Activated naive CD8-positive, alpha-beta T cell treated with anti-CD3 and anti-CD28 coated beads, Interleukin-2, amount 50 U/mL, for 24 hours (primary cell): ENCODE results near the gene WARS2.

Experiments
- ATAC-seq: fragments of 150-1000 bp; cut with Tn5 transposase; one replicate; pipeline ENCODE4 v1.10.0; 2021
- DNase-seq: peaks from one replicate; pipeline ENCODE4 v3.0.0; 2021
- H3K27ac Mint-ChIP-seq: one replicate; pipeline ENCODE4 v1.8.0; 2021; ENCODE audit warnings: mild to moderate bottlenecking, mixed read lengths
- H3K27me3 Mint-ChIP-seq: one replicate; pipeline ENCODE4 v1.8.0; 2021; ENCODE audit warnings: mixed read lengths
- H3K36me3 Mint-ChIP-seq: one replicate; pipeline ENCODE4 v1.8.0; 2021; ENCODE audit warnings: low read depth, mixed read lengths
- H3K4me1 Mint-ChIP-seq: one replicate; pipeline ENCODE4 v1.8.0; 2021; ENCODE audit warnings: mixed read lengths
- H3K4me3 Mint-ChIP-seq: one replicate; pipeline ENCODE4 v1.8.0; 2021; ENCODE audit warnings: mild to moderate bottlenecking, moderate library complexity, mixed read lengths
- H3K9me3 Mint-ChIP-seq: one replicate; pipeline ENCODE4 v1.8.0; 2021; ENCODE audit warnings: mixed read lengths

The WARS2 gene

DNA sequence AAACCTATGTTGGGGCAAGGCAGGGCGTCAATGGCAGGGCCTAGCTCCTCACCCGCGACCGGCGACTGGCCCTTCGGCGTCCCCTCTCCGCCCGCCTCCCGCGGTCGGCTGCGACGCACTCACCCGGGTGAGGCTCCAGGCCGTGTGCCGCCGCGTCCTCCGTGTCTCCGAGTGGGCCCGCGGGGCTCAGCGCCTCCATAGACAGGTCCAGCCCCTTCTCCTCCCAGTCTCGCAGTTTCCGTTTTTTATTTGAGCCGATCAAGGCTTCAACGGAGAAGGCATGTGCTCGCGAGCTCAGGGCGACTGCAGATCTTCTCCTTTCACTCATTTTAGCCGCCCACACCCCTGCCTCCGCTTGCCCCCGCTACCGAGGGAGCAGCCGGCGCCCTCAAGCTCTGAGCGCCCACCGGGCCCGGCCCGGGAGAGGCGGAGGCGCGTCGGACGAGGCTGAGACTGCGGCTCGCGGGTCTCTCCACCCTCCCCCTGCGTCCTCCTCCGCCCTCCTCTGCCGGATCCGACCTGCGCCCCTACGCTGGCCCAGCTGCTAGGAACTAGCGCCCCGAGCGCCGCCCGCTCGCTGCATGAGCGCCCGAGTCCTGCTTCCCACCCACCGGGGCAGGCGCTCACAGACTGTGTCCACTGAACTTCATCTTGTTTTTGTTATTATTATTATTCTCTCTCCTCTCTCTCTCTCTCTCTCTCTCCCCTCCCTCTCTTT is 152.8 kb downstream of the WARS2 start:
- Mint-ChIP-seq H3K36me3 (peaks cover 16% of the 10 kb centered on the region), H3K27me3 (peaks cover 95% of the 10 kb centered on the region), H3K9me3 (peaks cover 18% of the 10 kb centered on the region), H3K27ac (no peak overlapping the region), H3K4me1 (peaks cover 25% of the 10 kb centered on the region), H3K4me3 (no peak overlapping the region)
- DNase-seq (no peak), ATAC-seq (no peak)

DNA sequence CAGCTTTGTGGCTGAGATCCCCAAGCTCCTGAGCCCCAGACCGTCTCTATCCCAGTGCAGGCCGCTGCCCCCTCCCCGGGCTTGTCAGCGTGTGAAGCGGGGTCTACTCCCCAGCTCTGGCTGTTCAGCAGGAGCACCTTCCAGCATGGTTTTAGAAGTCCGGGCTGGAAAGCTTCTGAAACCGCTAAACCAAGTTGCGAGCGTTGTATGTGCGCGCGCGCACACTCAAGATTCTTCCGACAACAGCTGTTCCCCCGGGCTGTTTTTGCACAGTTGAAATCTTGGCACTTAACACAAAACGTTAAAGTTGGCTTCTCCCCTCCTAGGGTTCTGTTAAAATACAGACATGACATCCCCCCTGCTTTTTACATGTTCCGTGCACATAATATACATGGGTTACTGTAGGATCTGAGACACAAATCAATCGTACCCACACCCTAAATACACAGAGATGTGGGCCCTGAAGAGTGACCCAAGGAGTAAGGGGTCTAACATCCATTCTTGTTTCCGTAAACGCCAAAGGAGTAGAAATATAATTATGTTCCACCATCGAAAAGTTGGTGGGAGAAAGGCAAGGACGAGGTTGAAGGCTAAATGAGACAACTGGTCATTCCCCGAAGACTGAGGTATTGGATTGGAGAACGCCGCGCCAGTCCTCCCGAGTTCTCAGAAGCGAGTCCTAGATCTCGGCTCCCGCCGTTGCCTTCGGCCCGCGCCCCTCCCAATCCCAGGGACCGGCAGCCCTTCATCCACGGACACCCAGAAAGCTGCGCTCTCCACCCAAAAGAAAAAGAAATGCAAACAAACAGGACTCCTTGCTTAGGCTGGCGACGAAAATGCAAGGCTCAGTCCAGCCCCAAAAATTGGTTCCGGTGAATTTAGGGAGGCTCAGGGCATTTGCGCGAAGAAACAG is 153.6 kb downstream of the WARS2 start:
- DNase-seq: no peak
- peak overlapping the region; percentile 24 for H3K4me3 Mint-ChIP-seq
- peaks cover 94% of the 10 kb centered on the region for H3K27me3 Mint-ChIP-seq
- no peak for ATAC-seq
- H3K36me3 Mint-ChIP-seq: peaks cover 12% of the 10 kb centered on the region
- peaks cover 14% of the 10 kb centered on the region for H3K9me3 Mint-ChIP-seq
- peak overlapping the region; percentile 31 for H3K27ac Mint-ChIP-seq
- peaks cover 25% of the 10 kb centered on the region for H3K4me1 Mint-ChIP-seq

GRCh38 chr1:118985640-118986554 is 154.6 kb downstream of the WARS2 start:
- Mint-ChIP-seq H3K36me3 (peaks cover 12% of the 10 kb centered on the region), H3K27ac (no peak overlapping the region), H3K4me1 (peaks cover 25% of the 10 kb centered on the region), H3K9me3 (peaks cover 18% of the 10 kb centered on the region), H3K27me3 (peaks cover 93% of the 10 kb centered on the region), H3K4me3 (no peak overlapping the region)
- DNase-seq (no peak), ATAC-seq (no peak)

DNA sequence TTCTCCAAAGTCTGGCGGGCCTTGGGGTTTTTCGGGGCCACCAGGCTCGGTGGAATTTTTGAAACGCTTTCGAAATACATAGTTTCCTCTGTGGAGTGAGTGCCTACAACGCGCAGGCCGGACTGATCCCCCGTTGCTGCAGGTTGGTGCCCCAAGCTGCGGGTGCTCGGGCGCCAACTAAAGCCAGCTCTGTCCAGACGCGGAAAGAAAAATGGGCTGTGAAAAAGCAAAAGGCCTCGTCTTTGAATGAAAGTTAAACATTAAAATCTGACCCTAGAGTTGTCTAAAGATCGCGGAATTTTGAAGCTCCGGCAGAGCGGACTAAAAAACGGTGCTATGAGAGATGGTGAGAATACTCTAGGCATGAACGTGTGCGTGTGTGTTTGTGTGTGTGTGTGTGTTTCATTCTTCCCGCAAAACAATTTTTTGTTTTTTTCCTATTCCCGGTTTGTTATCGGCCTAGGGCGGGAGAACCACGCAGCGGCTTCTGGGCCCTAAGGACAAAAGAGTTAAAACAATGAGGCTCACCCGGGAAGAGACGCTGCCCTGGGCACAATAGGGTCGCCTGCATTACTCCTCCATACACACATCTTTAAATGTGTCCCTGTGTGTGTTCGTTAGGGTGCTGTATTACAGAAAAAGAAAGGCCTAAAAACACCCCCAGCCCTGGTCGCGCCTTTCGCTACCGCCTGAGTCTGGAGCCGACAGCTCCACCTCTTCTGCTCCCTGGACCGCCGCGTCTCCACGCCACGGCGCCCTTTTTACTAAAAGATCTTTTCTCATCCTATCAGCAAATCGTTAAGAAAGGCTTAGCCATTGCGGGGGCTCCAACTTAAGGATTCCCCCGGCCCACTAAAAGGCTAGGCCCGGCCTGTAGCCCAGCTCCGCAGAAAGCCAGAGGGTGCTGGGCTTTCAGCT is 155.5 kb downstream of the WARS2 start:
- ATAC-seq (no peak), DNase-seq (no peak)
- Mint-ChIP-seq H3K27me3 (peaks cover 92% of the 10 kb centered on the region), H3K4me3 (peak overlapping the region; percentile 25), H3K36me3 (peaks cover 12% of the 10 kb centered on the region), H3K27ac (no peak overlapping the region), H3K9me3 (peaks cover 22% of the 10 kb centered on the region), H3K4me1 (peaks cover 28% of the 10 kb centered on the region)

DNA sequence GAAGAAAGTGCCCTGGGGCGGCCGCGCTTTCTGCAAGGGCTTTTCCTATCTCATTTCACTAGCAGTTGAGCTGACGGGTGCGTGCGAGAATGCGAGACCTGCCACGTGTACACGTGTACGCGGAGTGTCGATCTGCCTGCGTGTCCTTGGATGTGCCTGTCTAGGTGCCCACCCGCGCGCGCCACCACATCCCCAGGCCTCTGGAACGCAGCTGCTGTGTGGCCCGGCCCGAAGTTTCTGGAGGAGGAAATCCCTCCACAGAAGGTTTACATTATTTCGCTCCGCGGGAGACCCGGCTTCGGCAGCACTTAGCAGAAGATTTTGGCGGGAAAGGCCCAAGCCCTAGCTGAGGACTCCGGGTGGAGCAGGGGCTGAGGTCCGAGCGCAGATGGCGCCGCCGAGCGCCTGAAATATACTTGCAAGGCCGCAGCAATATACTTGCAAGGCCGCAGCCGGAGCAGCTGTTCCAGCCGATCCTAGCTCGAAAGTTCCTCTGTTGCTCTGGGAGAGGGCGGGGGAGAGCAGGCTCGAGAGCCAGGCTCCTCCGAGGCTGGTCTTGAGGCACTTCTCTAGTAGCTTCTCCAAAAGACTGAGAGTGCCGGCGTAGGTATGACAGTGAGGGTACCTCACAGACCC is 156.2 kb downstream of the WARS2 start:
- Mint-ChIP-seq H3K9me3 (peaks cover 24% of the 10 kb centered on the region), H3K4me1 (peaks cover 31% of the 10 kb centered on the region), H3K36me3 (peaks cover 14% of the 10 kb centered on the region), H3K27ac (no peak overlapping the region), H3K27me3 (peaks cover 90% of the 10 kb centered on the region), H3K4me3 (peak overlapping the region; percentile 25)
- DNase-seq (no peak), ATAC-seq (no peak)

DNA sequence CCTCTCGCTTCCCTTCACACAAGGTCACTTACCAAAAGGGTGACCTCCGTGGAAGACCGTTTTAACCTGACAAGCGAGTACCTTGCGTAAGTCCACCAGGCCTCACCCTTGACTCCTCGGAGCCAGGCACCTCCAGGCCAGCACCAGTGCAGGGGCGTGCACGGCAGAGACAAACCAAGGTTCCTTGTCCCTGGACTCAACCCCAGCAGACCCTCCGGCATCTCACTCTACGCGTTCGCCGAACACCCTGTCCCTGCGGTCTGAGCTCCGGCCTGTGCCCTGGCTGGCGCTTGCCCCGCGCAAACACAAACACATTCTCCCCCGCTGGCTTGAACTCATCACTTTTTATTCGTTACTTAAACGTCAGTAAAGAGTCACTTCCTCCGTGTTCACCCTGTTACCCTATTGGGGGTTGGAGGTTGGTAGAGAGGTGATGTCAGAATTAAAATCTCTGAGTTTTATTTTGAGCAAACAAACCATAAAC is 156.9 kb downstream of the WARS2 start:
- peaks cover 24% of the 10 kb centered on the region for H3K9me3 Mint-ChIP-seq

GRCh38 chr1:118982821-118983557 is 157.5 kb downstream of the WARS2 start:
- peaks cover 33% of the 10 kb centered on the region for H3K4me1 Mint-ChIP-seq
- ATAC-seq: no peak
- H3K4me3 Mint-ChIP-seq: no peak overlapping the region
- no peak overlapping the region for H3K27ac Mint-ChIP-seq
- H3K9me3 Mint-ChIP-seq: peaks cover 24% of the 10 kb centered on the region
- no peak for DNase-seq
- peaks cover 88% of the 10 kb centered on the region for H3K27me3 Mint-ChIP-seq
- H3K36me3 Mint-ChIP-seq: peaks cover 14% of the 10 kb centered on the region

More for the DNA sequence above, 156.9 kb downstream of the WARS2 start:
- Mint-ChIP-seq H3K27ac (no peak overlapping the region), H3K27me3 (peaks cover 89% of the 10 kb centered on the region), H3K4me3 (no peak overlapping the region), H3K4me1 (peaks cover 33% of the 10 kb centered on the region), H3K36me3 (peaks cover 14% of the 10 kb centered on the region)
- no peak for DNase-seq
- ATAC-seq: no peak

DNA sequence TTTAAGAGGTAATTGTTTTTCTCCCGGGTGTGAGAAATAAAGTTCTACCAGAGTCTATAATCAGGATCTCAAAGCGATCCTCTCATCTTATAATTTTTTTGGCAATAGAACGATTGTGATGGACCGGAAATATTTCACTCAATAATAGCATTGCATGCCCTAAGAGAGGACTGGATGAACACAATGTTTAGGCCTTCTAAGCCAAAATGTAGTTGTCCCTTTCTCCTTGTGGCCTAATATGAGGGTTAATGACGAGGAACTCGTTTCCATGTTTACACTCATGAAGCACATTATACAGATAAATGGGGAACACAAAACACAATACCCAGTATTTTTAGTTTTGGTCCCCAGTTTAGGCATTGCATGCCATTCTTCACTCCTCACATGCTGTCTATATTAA is 158.2 kb downstream of the WARS2 start:
- Mint-ChIP-seq H3K27ac (no peak overlapping the region), H3K4me1 (peaks cover 33% of the 10 kb centered on the region), H3K4me3 (no peak overlapping the region), H3K27me3 (peaks cover 88% of the 10 kb centered on the region), H3K9me3 (peaks cover 24% of the 10 kb centered on the region), H3K36me3 (peaks cover 14% of the 10 kb centered on the region)
- no peak for ATAC-seq
- DNase-seq: no peak

DNA sequence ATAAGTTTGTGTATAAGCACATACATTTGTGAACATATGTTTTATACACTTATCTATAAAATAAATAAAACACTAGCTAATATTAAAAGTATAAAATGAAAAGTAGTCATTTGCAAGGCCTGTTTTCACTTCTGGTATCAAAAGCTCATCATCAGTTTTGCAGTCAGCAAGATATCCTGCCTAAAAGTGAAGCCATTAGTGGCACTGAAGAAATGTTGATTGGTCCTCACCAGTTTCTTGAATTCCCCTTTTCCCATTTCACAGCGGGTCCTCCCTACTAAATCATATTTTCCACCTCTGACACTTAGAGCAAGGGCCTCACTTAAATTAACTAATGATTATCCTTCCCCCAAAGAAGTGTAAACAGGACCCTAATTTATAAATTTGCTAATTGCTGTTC is 159.0 kb downstream of the WARS2 start:
- peaks cover 24% of the 10 kb centered on the region for H3K9me3 Mint-ChIP-seq
- H3K27ac Mint-ChIP-seq: no peak overlapping the region
- H3K27me3 Mint-ChIP-seq: peaks cover 81% of the 10 kb centered on the region
- no peak for DNase-seq
- H3K4me3 Mint-ChIP-seq: no peak overlapping the region
- no peak for ATAC-seq
- H3K36me3 Mint-ChIP-seq: peaks cover 8% of the 10 kb centered on the region
- H3K4me1 Mint-ChIP-seq: peaks cover 25% of the 10 kb centered on the region
